WTC11 (cell line): ENCODE measurements around the gene ARMH4. TPM values are rescaled to one million over a fixed set of nuclear protein-coding genes. Genes with fewer than 3 reads are reported as not detected.

Experiments used
- ATAC-seq: fragments of 200-7000 bp; cut with Tn5 transposase; 2 replicates; pipeline ENCODE4 v1.10.0; 2021; ENCODE audit warnings: mild to moderate bottlenecking, moderate library complexity
- CTCF ChIA-PET: fragments of 300-600 bp; sonication (Branson Sonifier 250); formaldehyde crosslinking; loops from one replicate; lab custom pipeline; 2021; ENCODE audit warnings: antibody characterized with exemption; lab: Charles Lee
- POLR2A ChIA-PET: fragments of 350-600 bp; sonication (Branson Sonifier 250); formaldehyde crosslinking; loops from one replicate; lab custom pipeline; 2021; ENCODE audit warnings: antibody characterized with exemption; lab: Charles Lee
- DNase-seq: peaks from one replicate; pipeline ENCODE4 v3.0.0; 2021; ENCODE audit warnings: low spot score
- H3K27ac Mint-ChIP-seq: 2 replicates; pipeline ENCODE4 v1.8.0; 2021; ENCODE audit warnings: mixed read lengths
- H3K27me3 Mint-ChIP-seq: 2 replicates; pipeline ENCODE4 v1.8.0; 2021; ENCODE audit warnings: low read depth, mild to moderate bottlenecking, moderate library complexity, mixed read lengths
- H3K36me3 Mint-ChIP-seq: 2 replicates; pipeline ENCODE4 v1.8.0; 2021; ENCODE audit warnings: mixed read lengths
- H3K4me1 Mint-ChIP-seq: 2 replicates; pipeline ENCODE4 v1.8.0; 2022; ENCODE audit warnings: mixed read lengths
- H3K4me3 Mint-ChIP-seq: 2 replicates; pipeline ENCODE4 v1.8.0; 2021; ENCODE audit warnings: mild to moderate bottlenecking, moderate library complexity, mixed read lengths
- H3K9me3 Mint-ChIP-seq: 2 replicates; pipeline ENCODE4 v1.8.0; 2021; ENCODE audit warnings: mixed read lengths
- CREM ChIP-seq: sonication (generic); formaldehyde crosslinking; IDR thresholded peaks from 2 replicates; pipeline ENCODE4 v1.8.1; 2022; ENCODE audit warnings: mild to moderate bottlenecking, missing genetic modification reagents, moderate library complexity
- EMX1 ChIP-seq: fragments of 250-450 bp; sonication (Bioruptor Pico); IDR thresholded peaks from 2 replicates; pipeline ENCODE4 v1.8.0; 2021; ENCODE audit warnings: mild to moderate bottlenecking
- ESRRA ChIP-seq: sonication (generic); formaldehyde crosslinking; IDR thresholded peaks from 2 replicates; pipeline ENCODE4 v1.8.1; 2022; ENCODE audit warnings: mild to moderate bottlenecking, missing genetic modification reagents, borderline replicate concordance
- FOXK1 ChIP-seq: sonication (generic); formaldehyde crosslinking; IDR thresholded peaks from 2 replicates; pipeline ENCODE4 v1.8.0; 2022; ENCODE audit warnings: mild to moderate bottlenecking, moderate library complexity, missing genetic modification reagents
- GRHL2 ChIP-seq: fragments of 250-450 bp; sonication (Bioruptor Pico); IDR thresholded peaks from 2 replicates; pipeline ENCODE4 v1.8.0; 2022; ENCODE audit warnings: mild to moderate bottlenecking, moderate library complexity; ENCODE audit not compliant: insufficient replicate concordance, severe bottlenecking
- MAX ChIP-seq: sonication (generic); formaldehyde crosslinking; IDR thresholded peaks from 2 replicates; pipeline ENCODE4 v1.8.0; 2022; ENCODE audit warnings: mild to moderate bottlenecking, missing genetic modification reagents
- MLX ChIP-seq: sonication (generic); formaldehyde crosslinking; IDR thresholded peaks from 2 replicates; pipeline ENCODE4 v1.8.1; 2023; ENCODE audit warnings: mild to moderate bottlenecking, missing genetic modification reagents, moderate library complexity
- MYBL2 ChIP-seq: sonication (generic); formaldehyde crosslinking; IDR thresholded peaks from 2 replicates; pipeline ENCODE4 v1.8.1; 2023; ENCODE audit warnings: mild to moderate bottlenecking, moderate library complexity, missing genetic modification reagents
- PREB ChIP-seq: sonication (generic); formaldehyde crosslinking; IDR thresholded peaks from 2 replicates; pipeline ENCODE4 v1.8.1; 2022; ENCODE audit warnings: mild to moderate bottlenecking, missing genetic modification reagents, moderate library complexity, borderline replicate concordance
- PRRX2 ChIP-seq: fragments of 250-450 bp; sonication (Bioruptor Pico); IDR thresholded peaks from 2 replicates; pipeline ENCODE4 v1.8.0; 2021; ENCODE audit warnings: mild to moderate bottlenecking
- RELA ChIP-seq: sonication (generic); formaldehyde crosslinking; IDR thresholded peaks from 2 replicates; pipeline ENCODE4 v1.8.1; 2022; ENCODE audit warnings: missing genetic modification reagents, mild to moderate bottlenecking, borderline replicate concordance
- SP1 ChIP-seq: sonication (generic); formaldehyde crosslinking; conservative IDR thresholded peaks from 2 replicates; pipeline ENCODE4 v1.8.1; 2022; ENCODE audit warnings: missing genetic modification reagents
- TEAD1 ChIP-seq: sonication (generic); formaldehyde crosslinking; IDR thresholded peaks from 2 replicates; pipeline ENCODE4 v1.8.0; 2022; ENCODE audit warnings: mild to moderate bottlenecking, missing genetic modification reagents
- ZBTB21 ChIP-seq: sonication (generic); formaldehyde crosslinking; IDR thresholded peaks from 2 replicates; pipeline ENCODE4 v1.8.1; 2023; ENCODE audit warnings: mild to moderate bottlenecking, missing genetic modification reagents, borderline replicate concordance
- ZNF138 ChIP-seq: sonication (generic); formaldehyde crosslinking; conservative IDR thresholded peaks from 2 replicates; pipeline ENCODE4 v1.8.1; 2022; ENCODE audit warnings: mild to moderate bottlenecking, moderate library complexity, missing genetic modification reagents
- ZNF423 ChIP-seq: fragments of 250-450 bp; sonication (Bioruptor Pico); IDR thresholded peaks from 2 replicates; pipeline ENCODE4 v2.1.2; 2022; ENCODE audit warnings: mild to moderate bottlenecking, moderate library complexity
- ZNF532 ChIP-seq: fragments of 250-450 bp; sonication (Bioruptor Pico); IDR thresholded peaks from 2 replicates; pipeline ENCODE4 v1.9.0; 2021; ENCODE audit warnings: mild to moderate bottlenecking, borderline replicate concordance
- total RNA-seq: library from RNA; stranded (reverse); gene quantifications from 3 replicates; pipeline ENCODE4 v1.2.3, GENCODE V29; 2021
- TF ChIP-seq, protein P1 (sequence below): sonication (generic); formaldehyde crosslinking; IDR thresholded peaks from 2 replicates; pipeline ENCODE4 v1.8.0; 2022; ENCODE audit warnings: mild to moderate bottlenecking, missing genetic modification reagents
- TF ChIP-seq, protein P2 (sequence below): sonication (generic); formaldehyde crosslinking; IDR thresholded peaks from 2 replicates; pipeline ENCODE4 v1.8.1; 2022; ENCODE audit warnings: mild to moderate bottlenecking, moderate library complexity, missing genetic modification reagents
- TF ChIP-seq, protein P3 (sequence below): fragments of 250-450 bp; sonication (Bioruptor Pico); IDR thresholded peaks from 2 replicates; pipeline ENCODE4 v1.9.0; 2021; ENCODE audit warnings: mild to moderate bottlenecking

Gene ARMH4
- total RNA-seq, 1 experiment from 2014 or later = 12.2 TPM

DNA sequence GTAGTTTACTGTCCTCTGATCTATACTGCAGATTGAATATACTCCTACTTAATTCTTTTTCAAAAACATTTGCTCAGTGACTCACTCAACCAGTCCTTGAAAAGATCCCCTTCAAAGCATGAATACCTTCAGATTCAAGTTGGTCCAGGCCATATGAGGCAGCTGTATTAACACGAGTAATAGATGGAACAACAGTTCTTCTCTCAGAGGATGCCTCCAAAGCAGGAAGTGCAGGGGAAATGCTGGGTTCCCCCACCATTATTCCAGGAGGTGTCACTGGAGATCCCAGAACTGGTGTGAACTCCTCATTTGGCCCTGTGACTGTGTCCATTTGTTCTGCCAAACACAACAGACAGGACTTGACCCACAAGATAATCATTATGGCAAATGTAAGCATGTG is 20.6 kb downstream of the ARMH4 start (continued):
- no peak for TF ChIP-seq ZNF532 (CRISPR knock-in tag)

- ATAC-seq = no peak
- ChIA-PET POLR2A (no interaction called here), CTCF (interaction anchor here (0.5 to 2.2 kb wide), 3 partner anchors 19 to 120 kb away, joined by 3 to 5 read pairs (median 5); partner anchors contain the start of gene ARMH4)
Observed at GRCh38 chr14:58130116-58130782, 21.8 kb downstream of the ARMH4 start.

More at GRCh38 chr14:58130116-58130782, 21.8 kb downstream of the ARMH4 start:
- no peak overlapping the region for H3K27ac Mint-ChIP-seq
- H3K4me3 Mint-ChIP-seq = no peak overlapping the region
- peaks cover 5% of the 10 kb centered on the region; the same call in 1 of the 2 replicates for H3K4me1 Mint-ChIP-seq
- H3K9me3 Mint-ChIP-seq = peaks cover 15% of the 10 kb centered on the region
- no peak for DNase-seq
- peaks cover 12% of the 10 kb centered on the region for H3K36me3 Mint-ChIP-seq
- TF ChIP-seq MLX (CRISPR knock-in tag) = no peak
- no peak for TF ChIP-seq MAX
- TF ChIP-seq GRHL2 = no peak
- TF ChIP-seq, protein P1, sequence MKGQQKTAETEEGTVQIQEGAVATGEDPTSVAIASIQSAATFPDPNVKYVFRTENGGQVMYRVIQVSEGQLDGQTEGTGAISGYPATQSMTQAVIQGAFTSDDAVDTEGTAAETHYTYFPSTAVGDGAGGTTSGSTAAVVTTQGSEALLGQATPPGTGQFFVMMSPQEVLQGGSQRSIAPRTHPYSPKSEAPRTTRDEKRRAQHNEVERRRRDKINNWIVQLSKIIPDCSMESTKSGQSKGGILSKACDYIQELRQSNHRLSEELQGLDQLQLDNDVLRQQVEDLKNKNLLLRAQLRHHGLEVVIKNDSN (CRISPR knock-in tag) = no peak
- no peak for TF ChIP-seq ZBTB21 (CRISPR knock-in tag)
- TF ChIP-seq CREM (CRISPR knock-in tag) = no peak
- TF ChIP-seq PRRX2 = no peak
- TF ChIP-seq, protein P2, sequence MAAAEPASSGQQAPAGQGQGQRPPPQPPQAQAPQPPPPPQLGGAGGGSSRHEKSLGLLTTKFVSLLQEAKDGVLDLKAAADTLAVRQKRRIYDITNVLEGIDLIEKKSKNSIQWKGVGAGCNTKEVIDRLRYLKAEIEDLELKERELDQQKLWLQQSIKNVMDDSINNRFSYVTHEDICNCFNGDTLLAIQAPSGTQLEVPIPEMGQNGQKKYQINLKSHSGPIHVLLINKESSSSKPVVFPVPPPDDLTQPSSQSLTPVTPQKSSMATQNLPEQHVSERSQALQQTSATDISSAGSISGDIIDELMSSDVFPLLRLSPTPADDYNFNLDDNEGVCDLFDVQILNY (CRISPR knock-in tag) = no peak
- no peak for TF ChIP-seq MYBL2 (CRISPR knock-in tag)
- no peak for TF ChIP-seq ZNF423 (CRISPR knock-in tag)
- TF ChIP-seq FOXK1 (CRISPR knock-in tag) = no peak
- TF ChIP-seq, protein P3, sequence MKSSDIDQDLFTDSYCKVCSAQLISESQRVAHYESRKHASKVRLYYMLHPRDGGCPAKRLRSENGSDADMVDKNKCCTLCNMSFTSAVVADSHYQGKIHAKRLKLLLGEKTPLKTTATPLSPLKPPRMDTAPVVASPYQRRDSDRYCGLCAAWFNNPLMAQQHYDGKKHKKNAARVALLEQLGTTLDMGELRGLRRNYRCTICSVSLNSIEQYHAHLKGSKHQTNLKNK (CRISPR knock-in tag) = no peak
- TF ChIP-seq TEAD1 (CRISPR knock-in tag) = no peak
- TF ChIP-seq ESRRA (CRISPR knock-in tag) = no peak
- no peak for TF ChIP-seq SP1
- no peak for TF ChIP-seq ZNF138
- TF ChIP-seq PREB (CRISPR knock-in tag) = no peak
- no peak for TF ChIP-seq EMX1
- no peak for TF ChIP-seq RELA (CRISPR knock-in tag)
- H3K27me3 Mint-ChIP-seq = no peaks in the 10 kb centered on the region
